ENCODE results near the gene MOCS3. TPM values are rescaled to one million over a fixed set of nuclear protein-coding genes. Genes with fewer than 3 reads are reported as not detected.
A peak's percentile ranks its signal among the peaks of the same experiment; 100 is the strongest.

MOCS3 gene
- total RNA-seq, 1 donor from 2014 or later = 6.5 TPM

DNA sequence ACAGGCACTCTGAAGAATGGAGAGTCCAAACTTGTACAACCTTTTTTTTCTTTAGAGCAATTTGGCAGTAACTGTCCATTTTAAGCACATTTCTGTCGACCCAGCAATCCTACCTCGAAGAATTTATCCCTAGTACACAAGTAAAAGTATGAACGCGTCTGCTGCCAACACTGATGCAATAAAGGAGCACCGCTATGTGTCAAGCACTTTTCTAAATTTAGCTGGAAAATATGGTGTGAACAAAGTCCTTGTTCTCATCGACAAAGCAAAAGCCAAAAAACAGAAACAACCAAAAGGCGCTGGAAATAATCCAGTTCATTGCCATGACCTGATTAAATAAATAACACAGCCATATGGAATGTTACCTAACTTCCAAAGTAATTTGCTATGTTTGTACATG, 1.3 kb upstream of the MOCS3 start:
- no peak for DNase-seq (ENCODE audit: low read depth, low spot score)
- Mint-ChIP-seq H3K27me3 (ENCODE audit: low read depth) (no peaks in the 10 kb centered on the region), H3K27ac (ENCODE audit: unreplicated experiment) (peak overlapping the region; percentile 100), H3K4me3 (peak overlapping the region; percentile 95), H3K9me3 (no peaks in the 10 kb centered on the region), H3K36me3 (ENCODE audit: low read depth) (peaks cover 3% of the 10 kb centered on the region), H3K4me1 (peaks cover 42% of the 10 kb centered on the region)
- TF ChIP-seq, protein P1, sequence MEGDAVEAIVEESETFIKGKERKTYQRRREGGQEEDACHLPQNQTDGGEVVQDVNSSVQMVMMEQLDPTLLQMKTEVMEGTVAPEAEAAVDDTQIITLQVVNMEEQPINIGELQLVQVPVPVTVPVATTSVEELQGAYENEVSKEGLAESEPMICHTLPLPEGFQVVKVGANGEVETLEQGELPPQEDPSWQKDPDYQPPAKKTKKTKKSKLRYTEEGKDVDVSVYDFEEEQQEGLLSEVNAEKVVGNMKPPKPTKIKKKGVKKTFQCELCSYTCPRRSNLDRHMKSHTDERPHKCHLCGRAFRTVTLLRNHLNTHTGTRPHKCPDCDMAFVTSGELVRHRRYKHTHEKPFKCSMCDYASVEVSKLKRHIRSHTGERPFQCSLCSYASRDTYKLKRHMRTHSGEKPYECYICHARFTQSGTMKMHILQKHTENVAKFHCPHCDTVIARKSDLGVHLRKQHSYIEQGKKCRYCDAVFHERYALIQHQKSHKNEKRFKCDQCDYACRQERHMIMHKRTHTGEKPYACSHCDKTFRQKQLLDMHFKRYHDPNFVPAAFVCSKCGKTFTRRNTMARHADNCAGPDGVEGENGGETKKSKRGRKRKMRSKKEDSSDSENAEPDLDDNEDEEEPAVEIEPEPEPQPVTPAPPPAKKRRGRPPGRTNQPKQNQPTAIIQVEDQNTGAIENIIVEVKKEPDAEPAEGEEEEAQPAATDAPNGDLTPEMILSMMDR (conservative IDR thresholded peaks at IDR 0.05) = no peak

DNA sequence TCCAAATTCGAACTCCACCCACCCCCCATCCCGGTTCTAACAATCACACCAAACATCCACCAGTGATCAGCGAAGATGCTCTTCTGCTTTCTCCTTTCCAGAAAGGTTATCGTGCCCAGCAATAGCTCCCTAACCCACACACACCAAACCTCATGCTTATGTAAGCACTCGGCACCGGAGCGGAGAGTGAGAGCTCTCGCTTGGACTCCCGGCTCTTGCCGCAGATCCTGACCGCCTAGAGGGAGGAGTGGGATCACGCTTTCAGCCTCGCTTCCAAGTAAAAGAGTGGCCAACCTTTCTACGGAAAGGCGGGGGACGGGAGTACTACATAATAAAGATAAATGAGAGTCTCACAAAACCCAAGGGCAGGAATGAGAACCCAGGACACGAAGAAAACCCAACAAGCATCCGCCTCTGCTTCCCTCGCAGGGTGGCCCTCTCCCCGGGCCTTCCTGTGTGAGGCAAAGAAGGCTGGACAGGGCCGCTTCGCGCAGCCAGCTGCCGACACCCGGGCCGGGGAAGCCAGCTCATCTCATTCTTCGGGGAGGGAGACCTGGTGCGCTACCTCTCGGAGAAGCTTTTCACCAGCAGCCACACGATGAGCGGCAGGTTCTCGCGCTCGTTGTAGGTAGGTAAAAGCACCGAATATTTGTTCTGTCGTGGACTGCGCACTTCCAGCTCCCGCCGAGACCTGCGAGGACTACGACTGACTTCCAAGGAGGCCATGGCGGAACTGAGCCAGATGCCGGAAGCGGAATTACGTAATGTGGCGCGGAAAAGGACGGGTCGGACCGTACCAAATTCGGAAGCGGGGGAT, 612 bp upstream of the MOCS3 start, which contains the start of gene DPM1:
Gene DPM1 (minus strand): TSS at position 735 of the 817 bp plus-strand sequence. CDS start 9 bp downstream, at position 726.
- TF ChIP-seq, protein P1 (conservative IDR thresholded peaks at IDR 0.05) = no peak
- H3K27ac Mint-ChIP-seq (ENCODE audit: unreplicated experiment) = peak within 1 kb of the TSS; percentile 100
- peak; percentile 84 for DNase-seq (ENCODE audit: low read depth, low spot score)
- peaks cover 4% of the 10 kb centered on the region for H3K36me3 Mint-ChIP-seq (ENCODE audit: low read depth)
- H3K27me3 Mint-ChIP-seq (ENCODE audit: low read depth) = no peaks in the 10 kb centered on the region
- H3K4me1 Mint-ChIP-seq = peaks cover 42% of the 10 kb centered on the region
- peak within 1 kb of the TSS; percentile 95 for H3K4me3 Mint-ChIP-seq
- H3K9me3 Mint-ChIP-seq = no peaks in the 10 kb centered on the region

DNA sequence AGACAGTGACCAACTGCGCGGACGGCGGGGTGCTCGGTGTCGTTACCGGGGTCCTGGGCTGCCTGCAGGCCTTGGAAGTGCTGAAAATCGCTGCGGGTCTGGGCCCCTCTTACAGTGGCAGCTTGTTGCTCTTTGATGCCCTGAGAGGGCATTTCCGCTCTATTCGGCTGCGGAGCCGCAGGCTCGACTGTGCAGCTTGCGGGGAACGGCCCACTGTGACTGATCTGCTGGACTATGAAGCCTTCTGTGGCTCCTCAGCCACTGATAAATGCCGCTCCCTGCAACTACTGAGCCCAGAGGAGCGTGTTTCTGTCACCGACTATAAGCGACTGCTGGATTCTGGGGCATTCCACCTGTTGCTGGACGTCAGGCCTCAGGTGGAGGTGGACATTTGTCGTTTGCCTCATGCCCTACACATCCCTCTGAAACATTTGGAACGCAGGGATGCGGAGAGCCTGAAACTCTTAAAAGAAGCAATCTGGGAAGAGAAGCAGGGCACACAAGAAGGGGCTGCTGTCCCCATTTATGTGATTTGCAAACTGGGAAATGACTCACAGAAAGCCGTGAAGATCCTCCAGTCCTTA, 1.0 kb downstream of the MOCS3 start:
- H3K27ac Mint-ChIP-seq (ENCODE audit: unreplicated experiment) = peak overlapping the region; percentile 88
- peaks cover 4% of the 10 kb centered on the region for H3K36me3 Mint-ChIP-seq (ENCODE audit: low read depth)
- peaks cover under 1% of the 10 kb centered on the region for H3K27me3 Mint-ChIP-seq (ENCODE audit: low read depth)
- peaks cover 42% of the 10 kb centered on the region for H3K4me1 Mint-ChIP-seq
- no peak for DNase-seq (ENCODE audit: low read depth, low spot score)
- H3K9me3 Mint-ChIP-seq = no peaks in the 10 kb centered on the region
- H3K4me3 Mint-ChIP-seq = peak overlapping the region; percentile 95
- TF ChIP-seq, protein P1 (conservative IDR thresholded peaks at IDR 0.05) = no peak

DNA sequence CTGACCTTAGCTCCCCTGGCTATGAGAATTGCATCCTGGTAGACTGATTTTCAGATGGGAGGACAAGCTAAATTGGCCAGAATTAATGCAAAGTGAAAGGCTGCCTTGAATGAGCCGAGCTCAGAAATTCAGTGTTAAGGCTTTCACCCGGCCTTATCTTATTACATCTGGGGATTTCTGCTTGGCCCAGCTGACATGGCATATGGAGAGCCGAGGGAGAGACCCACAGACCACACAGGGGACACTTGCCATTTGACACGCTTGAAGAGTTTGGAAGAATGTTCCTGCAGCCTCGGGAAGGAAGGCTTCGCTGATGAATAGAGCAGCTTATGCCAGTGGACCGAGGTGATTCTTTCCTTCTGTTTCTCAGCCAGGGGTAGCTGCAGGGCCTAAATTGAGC, 9.0 kb downstream of the MOCS3 start:
- TF ChIP-seq, protein P1 (conservative IDR thresholded peaks at IDR 0.05) = no peak
- Mint-ChIP-seq H3K4me1 (peaks cover 15% of the 10 kb centered on the region), H3K9me3 (no peaks in the 10 kb centered on the region), H3K4me3 (peak overlapping the region; percentile 6), H3K27me3 (ENCODE audit: low read depth) (peaks cover 36% of the 10 kb centered on the region), H3K36me3 (ENCODE audit: low read depth) (no peaks in the 10 kb centered on the region), H3K27ac (ENCODE audit: unreplicated experiment) (peak overlapping the region; percentile 67)
- DNase-seq (ENCODE audit: low read depth, low spot score) = no peak

DNA sequence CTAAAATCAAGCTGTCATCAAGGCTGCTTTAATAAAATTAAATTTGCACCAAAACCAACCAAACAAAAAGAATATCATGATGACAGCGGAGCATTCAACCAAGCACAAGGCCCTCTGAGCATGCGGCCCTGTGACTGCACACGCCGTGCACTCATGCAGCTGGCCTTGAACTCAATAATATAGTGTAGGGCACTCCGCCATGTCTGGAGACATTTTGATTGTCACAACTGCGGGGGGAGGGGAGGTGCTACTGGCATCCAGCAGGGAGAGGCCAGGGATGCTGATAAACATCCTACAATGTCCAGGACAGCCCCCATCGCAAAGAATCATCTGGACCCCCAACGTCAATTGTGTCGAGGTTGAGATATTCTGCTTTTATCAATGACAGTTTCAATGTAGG, 9.7 kb downstream of the MOCS3 start:
- Mint-ChIP-seq H3K4me1 (peaks cover 15% of the 10 kb centered on the region), H3K27ac (ENCODE audit: unreplicated experiment) (no peak overlapping the region), H3K36me3 (ENCODE audit: low read depth) (no peaks in the 10 kb centered on the region), H3K4me3 (no peak overlapping the region), H3K9me3 (no peaks in the 10 kb centered on the region), H3K27me3 (ENCODE audit: low read depth) (peaks cover 42% of the 10 kb centered on the region)
- TF ChIP-seq, protein P1 (conservative IDR thresholded peaks at IDR 0.05) = no peak
- no peak for DNase-seq (ENCODE audit: low read depth, low spot score)
